ENCODE data around the gene PDXDC1.
"Not testable (repeated sequence)": the region's sequence is repeated elsewhere in the genome, so short reads cannot be mapped to it uniquely, and the experiment has no call there.

Gene PDXDC1

GRCh38 chr16:15135483-15136360, 160.9 kb downstream of the PDXDC1 start:
- DNase-seq (ENCODE audit: low read depth) = not testable (repeated sequence)

DNA sequence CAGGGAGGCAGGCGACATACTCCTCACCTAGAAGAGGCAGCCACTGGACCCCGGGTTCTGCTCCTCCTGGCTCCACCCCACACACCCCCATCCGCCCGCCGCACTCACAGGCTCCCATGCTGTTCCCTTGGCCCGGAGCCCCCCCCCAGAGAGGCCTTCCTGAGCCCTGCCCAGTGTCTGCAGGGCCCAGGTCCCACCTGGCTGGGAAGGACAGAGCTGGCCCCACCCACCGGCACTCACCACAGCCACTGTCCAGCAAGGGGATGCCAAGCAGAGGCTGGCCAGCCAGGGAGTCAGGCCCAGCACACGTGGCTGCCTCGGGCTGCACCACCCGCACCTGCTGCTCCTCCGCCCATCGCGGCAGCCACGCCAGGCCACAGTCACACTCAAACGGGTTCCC, 162.7 kb downstream of the PDXDC1 start:
- not testable (repeated sequence) for DNase-seq (ENCODE audit: low read depth)

- DNase-seq (ENCODE audit: low read depth) = not testable (repeated sequence)
Observed at GRCh38 chr16:15140444-15141365, 165.9 kb downstream of the PDXDC1 start.

DNA sequence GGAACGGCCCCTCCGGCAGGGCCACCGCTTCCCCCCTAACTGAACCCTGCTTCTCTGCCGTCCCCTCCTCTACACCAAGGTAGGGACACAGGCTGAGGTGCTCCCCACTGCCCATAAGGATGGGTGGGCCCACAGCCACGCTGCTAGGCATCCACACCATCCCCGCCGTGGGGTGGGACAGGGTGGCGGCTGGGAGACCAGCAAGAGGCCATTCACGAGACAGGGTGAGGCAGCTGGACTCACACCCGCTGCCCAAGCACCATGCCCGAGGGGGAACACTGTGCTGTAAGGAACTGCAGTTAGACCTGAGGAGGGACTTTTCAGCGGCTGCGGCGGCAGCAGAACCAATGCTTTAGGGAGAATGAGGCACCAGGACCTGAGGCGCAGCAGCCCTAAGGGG, 166.8 kb downstream of the PDXDC1 start:
- no peak for DNase-seq (ENCODE audit: low read depth)

- not testable (repeated sequence) for DNase-seq (ENCODE audit: low read depth)
Observed at GRCh38 chr16:15142107-15142890, 167.5 kb downstream of the PDXDC1 start.

DNA sequence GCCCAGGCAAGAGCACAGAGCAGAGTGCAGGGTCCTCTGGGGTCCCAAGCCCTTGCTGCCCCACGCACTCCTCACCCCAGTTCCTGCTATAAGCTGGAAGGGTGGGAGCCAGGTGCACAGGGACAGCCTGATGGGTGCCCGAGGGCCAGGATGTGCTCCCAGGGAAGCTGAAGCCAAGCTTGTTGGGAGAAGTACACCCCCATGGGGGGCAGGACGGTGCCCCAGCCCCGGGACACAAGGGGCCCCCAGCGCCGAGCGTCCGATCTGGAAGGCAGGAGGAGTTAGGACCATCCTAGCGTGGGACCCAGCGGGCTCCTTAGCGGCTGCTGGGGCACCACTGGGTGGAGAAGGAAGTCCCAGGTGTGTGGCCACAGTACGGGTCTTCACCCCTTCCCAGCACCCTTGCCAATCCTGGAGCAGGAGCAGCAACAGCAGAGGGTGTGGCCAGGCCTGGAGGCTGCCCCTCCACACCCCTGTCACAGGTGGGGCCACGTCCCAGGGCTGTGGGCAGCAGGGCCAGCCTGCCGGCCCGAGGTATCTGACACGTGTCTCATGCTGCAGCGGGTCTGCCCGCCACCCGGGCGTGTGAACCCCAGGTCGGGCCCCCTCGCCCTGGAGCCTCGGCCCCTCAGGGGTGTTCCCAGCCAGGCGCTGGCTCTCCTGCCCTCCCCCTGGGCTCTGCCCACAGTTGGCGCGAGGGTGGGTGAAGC, 168.2 kb downstream of the PDXDC1 start:
- DNase-seq (ENCODE audit: low read depth) = not testable (repeated sequence)

- not testable (repeated sequence) for DNase-seq (ENCODE audit: low read depth)
Observed at GRCh38 chr16:15143601-15144091, 168.8 kb downstream of the PDXDC1 start.

DNA sequence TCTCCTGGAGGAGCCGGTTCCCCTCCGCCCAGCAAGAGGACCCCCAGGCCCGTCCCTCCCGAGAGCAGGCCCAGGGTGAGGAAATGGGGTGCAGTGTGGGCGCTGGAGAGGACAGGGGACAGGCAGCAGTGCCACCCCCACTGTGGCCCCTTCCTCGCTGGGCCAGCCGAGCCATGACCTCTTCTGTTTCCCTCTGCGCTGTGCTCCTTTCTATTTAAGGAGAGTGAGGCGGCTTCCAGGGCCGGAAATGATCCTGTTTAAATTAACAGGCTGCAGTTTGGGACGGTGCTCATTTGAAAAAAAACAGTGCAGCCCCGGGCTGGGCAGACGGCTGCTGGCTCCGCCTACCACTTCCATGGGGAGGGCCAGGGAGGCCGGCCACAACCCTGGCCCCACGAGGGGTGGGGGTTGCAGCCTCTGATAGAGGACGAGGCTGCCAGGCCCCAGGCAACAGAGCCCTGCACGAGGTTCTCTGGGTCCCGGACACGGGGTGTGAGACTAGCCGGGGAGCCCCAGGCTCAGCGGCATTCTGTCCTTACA, 169.3 kb downstream of the PDXDC1 start:
- peak; percentile 14 for DNase-seq (ENCODE audit: low read depth)

DNA sequence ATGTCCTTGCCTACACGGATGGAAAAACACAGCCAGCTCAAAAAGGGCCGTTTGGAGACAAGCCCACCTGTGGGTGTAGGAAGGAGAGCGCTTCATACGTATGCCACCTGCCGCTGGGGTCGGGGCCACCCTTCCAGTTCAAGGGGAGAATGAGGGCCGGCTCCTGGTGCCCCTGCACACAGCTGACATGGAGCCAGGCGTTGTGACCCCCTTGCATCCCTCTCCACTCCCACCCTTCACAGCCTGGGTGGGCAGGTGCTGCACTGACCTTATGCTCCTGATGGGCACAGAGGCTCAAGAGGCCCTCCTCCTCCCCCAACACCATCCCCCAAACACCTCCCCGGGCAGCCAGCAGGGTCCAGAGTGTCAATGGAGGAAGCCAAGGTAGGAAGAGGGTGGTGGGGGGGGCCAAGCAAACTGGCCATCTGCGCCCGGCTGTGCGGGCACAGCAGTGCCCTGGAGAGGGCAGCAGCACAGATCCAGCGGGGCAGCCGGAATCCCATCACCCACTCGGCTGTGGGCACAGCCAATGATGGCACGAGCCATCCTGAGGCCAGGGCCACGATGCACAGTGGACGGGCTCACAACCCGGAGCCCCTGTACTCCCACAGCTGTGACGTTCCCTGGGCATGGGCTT, 170.1 kb downstream of the PDXDC1 start:
- not testable (repeated sequence) for DNase-seq (ENCODE audit: low read depth)

GRCh38 chr16:15145418-15146263, 170.8 kb downstream of the PDXDC1 start:
- DNase-seq (ENCODE audit: low read depth) = not testable (repeated sequence)

DNA sequence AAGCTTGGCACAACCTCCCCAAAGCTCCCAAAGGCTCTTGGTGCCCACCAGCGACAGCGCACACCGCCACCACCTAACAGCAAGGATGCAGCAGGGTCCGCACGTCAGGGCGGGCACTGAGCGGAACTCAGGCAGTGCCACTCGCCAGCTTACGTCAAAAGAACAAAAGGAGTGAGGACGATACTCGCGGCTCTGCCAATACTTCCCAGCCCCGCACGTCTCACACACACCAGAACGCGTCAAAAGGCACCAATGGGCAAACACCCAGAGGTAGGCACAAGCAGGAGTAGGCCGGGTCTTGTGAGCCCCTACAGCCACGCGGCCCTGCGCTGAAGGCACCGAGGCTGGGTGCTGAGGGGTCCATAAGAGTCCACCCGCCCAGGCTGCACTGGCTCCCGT, 171.4 kb downstream of the PDXDC1 start:
- not testable (repeated sequence) for DNase-seq (ENCODE audit: low read depth)

DNA sequence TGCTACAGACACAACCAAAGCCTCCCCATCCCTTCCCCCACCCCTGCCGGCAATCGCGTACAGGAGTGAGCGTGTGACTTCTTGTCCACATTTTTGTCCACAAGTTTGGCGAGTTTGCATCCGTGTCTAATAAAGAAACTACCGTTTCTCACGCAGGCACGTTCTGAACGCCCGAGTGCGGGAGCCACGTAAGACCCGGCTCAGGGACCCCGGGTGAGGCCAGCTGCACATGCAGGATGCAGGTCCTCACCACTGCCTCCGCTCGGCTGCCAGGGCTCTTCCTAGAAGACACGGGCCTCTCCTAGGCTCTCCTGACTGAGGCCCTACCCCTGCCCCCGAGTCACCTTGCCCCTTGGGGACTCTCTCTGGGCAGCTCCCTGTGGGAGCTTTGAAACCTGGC, 174.0 kb downstream of the PDXDC1 start:
- not testable (repeated sequence) for DNase-seq (ENCODE audit: low read depth)

DNA sequence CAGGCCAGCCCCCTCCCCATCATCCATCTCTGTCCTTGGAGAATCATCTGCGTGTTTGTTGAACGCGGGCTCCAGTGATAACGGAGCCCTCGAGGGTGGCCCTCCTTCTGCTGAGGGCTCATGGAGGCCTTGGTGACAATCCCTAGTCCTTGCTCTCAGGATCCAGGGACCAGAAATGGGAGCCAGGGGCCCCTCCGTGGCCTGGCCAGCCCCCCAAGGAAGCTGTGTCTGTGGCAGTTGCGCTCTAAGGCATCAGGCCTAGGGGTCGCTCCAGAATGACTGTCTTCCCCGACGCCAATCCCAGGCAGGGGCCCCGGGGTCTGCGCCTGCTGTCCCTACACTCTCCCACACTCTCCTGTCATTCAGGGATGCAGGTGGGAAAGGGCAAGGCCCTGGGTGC, 174.4 kb downstream of the PDXDC1 start:
- DNase-seq (ENCODE audit: low read depth) = not testable (repeated sequence)

DNA sequence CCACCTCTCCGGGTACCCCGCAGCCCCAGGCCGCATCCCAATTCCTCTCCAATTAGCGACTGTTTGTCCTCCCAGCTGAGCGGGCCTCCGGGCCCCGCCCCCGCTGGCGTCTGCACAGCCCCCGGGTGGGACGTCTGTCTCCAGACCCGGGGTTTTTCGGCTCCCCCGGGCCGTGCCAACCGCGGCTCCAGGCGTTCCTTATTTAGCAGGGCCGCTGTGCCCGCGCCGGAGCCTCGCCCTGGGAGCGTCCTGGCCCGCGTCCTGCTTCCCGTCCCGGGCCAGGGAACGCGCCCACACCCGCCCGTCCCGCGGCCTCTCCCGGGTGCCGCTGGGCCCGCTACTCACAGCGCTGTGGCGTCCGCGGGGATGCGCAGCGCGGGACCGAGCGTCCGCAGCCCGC, 179.2 kb downstream of the PDXDC1 start:
- not testable (repeated sequence) for DNase-seq (ENCODE audit: low read depth)

GRCh38 chr16:15154650-15155562, 180.1 kb downstream of the PDXDC1 start:
- DNase-seq (ENCODE audit: low read depth) = peak; percentile 87

GRCh38 chr16:15157644-15158043, 182.8 kb downstream of the PDXDC1 start:
- DNase-seq (ENCODE audit: low read depth) = not testable (repeated sequence)

DNA sequence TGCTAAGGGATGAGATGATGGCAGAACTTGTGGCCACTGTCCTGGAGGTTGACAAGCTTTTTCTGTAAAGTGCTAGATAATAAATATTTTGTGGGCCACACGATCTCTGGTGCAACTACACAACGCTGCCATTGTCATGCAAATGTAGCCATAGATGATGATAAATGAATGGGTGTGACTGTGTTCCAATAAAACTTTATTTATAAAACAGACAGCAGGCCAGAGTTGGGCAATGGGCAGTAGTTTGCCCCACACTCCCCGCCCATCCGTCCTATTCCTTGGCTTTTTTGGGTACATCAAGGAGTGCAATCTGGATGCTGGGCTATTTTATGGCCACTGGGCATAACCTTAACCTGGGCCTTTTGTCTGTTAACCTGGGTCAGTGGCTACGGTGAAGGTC, 184.8 kb downstream of the PDXDC1 start:
- DNase-seq (ENCODE audit: low read depth) = not testable (repeated sequence)

DNA sequence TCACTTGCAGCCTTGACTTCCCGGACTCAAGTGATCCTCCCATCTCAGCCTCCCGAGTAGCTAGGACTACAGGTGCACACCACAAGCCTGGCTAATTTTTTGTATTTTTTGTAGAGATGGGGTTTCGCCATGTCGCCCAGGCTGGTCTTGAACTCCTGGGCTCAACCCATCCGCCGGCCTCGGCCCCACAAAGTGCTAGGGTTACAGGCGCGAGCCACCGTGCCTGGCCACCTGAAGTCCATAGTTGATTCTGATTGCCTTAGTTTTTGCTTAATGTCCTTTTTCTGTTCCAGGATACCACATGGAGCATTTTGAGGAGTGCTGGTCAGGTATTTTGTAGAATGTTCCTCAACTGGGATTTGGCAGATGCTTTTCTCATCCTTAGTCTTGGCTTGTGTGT, 185.7 kb downstream of the PDXDC1 start:
- not testable (repeated sequence) for DNase-seq (ENCODE audit: low read depth)
